CD4-positive, alpha-beta T cell (primary cell): ENCODE data around the gene SYF2. TPM values are rescaled to one million over a fixed set of nuclear protein-coding genes. Genes with fewer than 3 reads are reported as not detected.
A peak's percentile ranks its signal among the peaks of the same experiment; 100 is the strongest.

Experiments used
- ATAC-seq: fragments of 200-7000 bp; cut with Tn5 transposase; one replicate; pipeline ENCODE4 v1.10.0; 2022; ENCODE audit warnings: mild to moderate bottlenecking; ENCODE audit not compliant: poor library complexity
- CTCF ChIA-PET: fragments of 350-600 bp; sonication (Branson Sonifier 250); formaldehyde crosslinking; loops from one replicate; lab custom pipeline; 2021; ENCODE audit warnings: antibody characterized with exemption, inconsistent platforms; lab: Charles Lee
- POLR2A ChIA-PET: fragments of 350-600 bp; sonication (Branson Sonifier 250); formaldehyde crosslinking; loops from one replicate; lab custom pipeline; 2021; ENCODE audit warnings: antibody characterized with exemption, inconsistent platforms; lab: Charles Lee
- DNase-seq, 14 experiments: peaks; one replicate each; pipeline ENCODE4 v3.0.0-alpha.2; 2013 to 2020; ENCODE audit warnings: mixed read lengths in 2 of 14
- H3K27ac ChIP-seq, 2 donors: one replicate each; pipeline versions ENCODE4 v1.5.1 to v1.7.0; 2013; ENCODE audit warnings: low read length in 2 of 2, low read depth in 1 of 2, mild to moderate bottlenecking in 1 of 2
- H3K27me3 ChIP-seq, 2 experiments: 1 replicate in 1 of 2; 2 replicates in 1 of 2; pipeline versions ENCODE4 v1.6.1 to v1.7.0; 2013; ENCODE audit warnings: low read length in 2 of 2, control low read depth in 1 of 2, mild to moderate bottlenecking in 1 of 2, moderate library complexity in 1 of 2; ENCODE audit not compliant: insufficient read depth in 2 of 2, control insufficient read depth in 1 of 2
- H3K36me3 ChIP-seq: one replicate; pipeline ENCODE4 v1.6.1; 2013; ENCODE audit warnings: low read length, control low read depth; ENCODE audit not compliant: insufficient read depth
- H3K4me1 ChIP-seq: one replicate; pipeline ENCODE4 v1.6.1; 2013; ENCODE audit warnings: low read length, control low read depth; ENCODE audit not compliant: insufficient read depth
- H3K4me3 ChIP-seq: one replicate; pipeline ENCODE4 v1.5.1; 2013; ENCODE audit warnings: mild to moderate bottlenecking, low read length, moderate library complexity
- H3K9me3 ChIP-seq, 2 experiments: 1 replicate in 1 of 2; 2 replicates in 1 of 2; pipeline versions ENCODE4 v1.6.1 to v1.7.0; 2013; ENCODE audit warnings: low read length in 2 of 2, mild to moderate bottlenecking in 2 of 2, control low read depth in 1 of 2, moderate library complexity in 1 of 2; ENCODE audit not compliant: control insufficient read depth in 1 of 2, insufficient read depth in 1 of 2
- H3K27ac Mint-ChIP-seq: one replicate; pipeline ENCODE4 v1.8.0; 2020; ENCODE audit warnings: mixed read lengths
- H3K27me3 Mint-ChIP-seq: one replicate; pipeline ENCODE4 v1.8.0; 2021; ENCODE audit warnings: mixed read lengths
- H3K36me3 Mint-ChIP-seq: one replicate; pipeline ENCODE4 v1.8.0; 2021; ENCODE audit warnings: low read depth, mixed read lengths
- H3K4me1 Mint-ChIP-seq: one replicate; pipeline ENCODE4 v1.8.0; 2021; ENCODE audit warnings: low read depth, mixed read lengths
- H3K4me3 Mint-ChIP-seq: one replicate; pipeline ENCODE4 v1.8.0; 2020; ENCODE audit warnings: mild to moderate bottlenecking, mixed read lengths
- H3K9me3 Mint-ChIP-seq: one replicate; pipeline ENCODE4 v1.8.0; 2020; ENCODE audit warnings: mixed read lengths
- intact Hi-C, 2 experiments: fragments of 100-400 bp; cut with DNase I in 1 of 2; cut with micrococcal nuclease in 1 of 2; formaldehyde crosslinking; loops; one replicate each; pipeline versions ENCODE4 v1.15.1 to v1.9.0; 2023 to 2025; cut with DNase I, micrococcal nuclease
- total RNA-seq, 174 experiments: library from RNA in 2 of 174; stranded (reverse) in 2 of 174; gene quantifications; one replicate each; pipeline ENCODE4 v1.2.3 and lab custom pipeline; 2021 to 2026
- TF ChIP-seq, protein P1 (sequence below): fragments of 200-600 bp; IDR thresholded peaks from one replicate; pipeline ENCODE4 v1.8.0; 2022; ENCODE audit warnings: antibody characterized with exemption, mild to moderate bottlenecking

The SYF2 gene
- total RNA-seq, 2 experiments from 2014 or later, result 93.3 to 98.9 TPM

DNA sequence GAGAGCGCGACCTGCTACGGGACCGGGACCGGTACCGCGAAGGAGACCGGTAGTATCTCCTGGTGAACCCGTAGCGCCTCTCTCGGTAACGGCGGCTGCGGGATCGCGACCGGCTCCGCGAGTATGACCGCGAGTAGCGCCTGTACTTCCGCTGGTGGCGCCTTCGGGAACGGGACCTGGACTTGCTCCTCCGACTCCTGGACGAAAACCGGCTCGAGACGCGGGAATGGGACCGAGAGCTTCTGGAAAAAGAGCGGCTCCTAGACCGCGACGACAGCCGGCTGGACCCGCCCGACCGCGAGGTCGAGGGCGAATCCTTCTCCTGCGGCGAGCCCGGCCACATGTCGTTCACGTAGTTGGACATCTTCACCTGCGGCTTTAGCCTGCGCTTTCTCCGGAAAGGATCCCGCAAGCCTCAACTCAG is 14.3 kb upstream of the SYF2 start:
- Histone ChIP-seq H3K4me1 (peaks cover 29% of the 10 kb centered on the region), H3K9me3 (no peaks in the 10 kb centered on the region), H3K36me3 (peaks cover 51% of the 10 kb centered on the region), H3K27me3 (no peaks in the 10 kb centered on the region), H3K4me3 (peak overlapping the region; percentile 97), H3K27ac (peak overlapping the region; percentile 98 to 99)
- DNase-seq, result peak in 9 of 14 experiments; percentile 9 to 58 (median 24)
- Mint-ChIP-seq H3K9me3 (no peaks in the 10 kb centered on the region), H3K27ac (peak overlapping the region; percentile 99), H3K4me1 (peaks cover 66% of the 10 kb centered on the region), H3K4me3 (peak overlapping the region; percentile 97), H3K27me3 (peaks cover 5% of the 10 kb centered on the region), H3K36me3 (peaks cover 60% of the 10 kb centered on the region)
- no peak for ATAC-seq
- CTCF ChIA-PET, result no interaction called here
- POLR2A ChIA-PET, result interaction anchor here (0.5 to 6.0 kb wide), 13 partner anchors 11 to 763 kb away, joined by 3 to 277 read pairs (median 5); partner anchors contain the start of genes CLIC4, MACO1, RUNX3 and SYF2
- TF ChIP-seq, protein P1, sequence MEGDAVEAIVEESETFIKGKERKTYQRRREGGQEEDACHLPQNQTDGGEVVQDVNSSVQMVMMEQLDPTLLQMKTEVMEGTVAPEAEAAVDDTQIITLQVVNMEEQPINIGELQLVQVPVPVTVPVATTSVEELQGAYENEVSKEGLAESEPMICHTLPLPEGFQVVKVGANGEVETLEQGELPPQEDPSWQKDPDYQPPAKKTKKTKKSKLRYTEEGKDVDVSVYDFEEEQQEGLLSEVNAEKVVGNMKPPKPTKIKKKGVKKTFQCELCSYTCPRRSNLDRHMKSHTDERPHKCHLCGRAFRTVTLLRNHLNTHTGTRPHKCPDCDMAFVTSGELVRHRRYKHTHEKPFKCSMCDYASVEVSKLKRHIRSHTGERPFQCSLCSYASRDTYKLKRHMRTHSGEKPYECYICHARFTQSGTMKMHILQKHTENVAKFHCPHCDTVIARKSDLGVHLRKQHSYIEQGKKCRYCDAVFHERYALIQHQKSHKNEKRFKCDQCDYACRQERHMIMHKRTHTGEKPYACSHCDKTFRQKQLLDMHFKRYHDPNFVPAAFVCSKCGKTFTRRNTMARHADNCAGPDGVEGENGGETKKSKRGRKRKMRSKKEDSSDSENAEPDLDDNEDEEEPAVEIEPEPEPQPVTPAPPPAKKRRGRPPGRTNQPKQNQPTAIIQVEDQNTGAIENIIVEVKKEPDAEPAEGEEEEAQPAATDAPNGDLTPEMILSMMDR, result no peak
- intact Hi-C loops, result loop anchor here (1.0 to 10.0 kb wide), 8 partner anchors 14 to 1988 kb away; partner anchors contain the start of genes SYF2 (in 2 of the 2), TMEM50A (in 2 of the 2), LYPLA2 (in 1 of the 2) and MTFR1L (in 1 of the 2)

DNA sequence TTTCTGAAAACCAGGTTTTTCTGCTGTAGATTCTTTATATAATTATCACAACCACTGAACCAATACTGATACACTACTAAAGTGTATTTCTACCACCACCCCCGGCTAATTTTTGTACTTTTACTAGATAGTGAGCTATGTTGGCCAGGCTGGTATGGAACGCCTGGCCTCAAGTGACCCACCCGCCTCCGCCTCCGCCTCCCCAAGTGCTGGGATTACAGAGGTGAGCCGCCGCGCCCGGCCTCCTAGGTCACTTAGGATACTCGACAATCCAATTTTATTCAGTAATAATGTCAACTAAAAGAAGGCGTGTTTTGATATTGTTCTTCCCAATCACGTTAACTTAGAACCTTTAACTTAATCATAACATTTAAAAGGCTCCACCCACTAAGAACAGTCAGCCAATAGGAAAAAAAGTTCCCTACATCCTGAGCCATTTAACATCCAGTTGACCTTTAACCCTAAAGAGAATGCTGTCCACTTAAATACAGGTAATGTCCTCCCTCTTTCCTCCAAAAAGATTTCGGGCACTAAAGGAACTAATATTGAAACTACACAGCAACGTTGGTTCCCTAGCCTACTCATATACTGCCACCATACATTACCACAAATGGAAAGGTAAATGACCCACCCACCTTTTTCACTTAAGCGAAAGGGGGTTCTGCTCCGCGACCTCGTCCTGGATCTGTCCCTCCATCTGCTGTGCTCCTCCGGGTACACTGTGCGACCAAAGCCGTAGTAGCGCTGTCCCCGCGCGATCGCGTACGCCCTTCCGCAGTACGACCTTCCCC is 13.7 kb upstream of the SYF2 start:
- intact Hi-C loops, result loop anchor here (2.0 to 10.0 kb wide), 7 partner anchors 23 to 1989 kb away; partner anchors contain the start of genes TMEM50A (in 2 of the 2), LYPLA2 (in 1 of the 2), MTFR1L (in 1 of the 2) and PDIK1L (in 1 of the 2)
- H3K4me1 ChIP-seq, result peaks cover 35% of the 10 kb centered on the region

DNA sequence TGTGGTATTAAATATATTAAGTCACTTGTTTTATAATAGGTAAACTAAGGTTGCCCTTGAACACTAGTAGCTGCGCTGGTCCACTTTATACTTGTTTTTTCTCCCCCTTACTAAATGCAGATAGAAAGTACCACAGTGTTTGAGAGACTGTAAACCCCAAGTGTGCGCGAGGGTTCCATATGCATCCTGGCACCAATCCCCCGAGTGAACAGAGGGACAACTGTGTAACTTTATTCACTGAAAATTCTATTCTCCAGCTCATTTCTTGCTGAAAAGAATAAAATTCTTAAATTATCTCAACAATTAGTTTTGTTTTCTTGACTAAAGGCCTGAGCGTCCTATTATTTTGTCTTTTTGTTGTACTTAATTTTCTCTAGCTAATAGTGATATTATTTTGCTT is 13.1 kb upstream of the SYF2 start:
- peak overlapping the region; percentile 99 for H3K27ac Mint-ChIP-seq
- no peak for ATAC-seq
- ChIA-PET CTCF (interaction anchor here (1.5 to 2.5 kb wide), 2 partner anchors 13 to 95 kb away, joined by 3 to 12 read pairs; partner anchors contain the start of gene SYF2), POLR2A (interaction anchor here (0.7 to 6.0 kb wide), 5 partner anchors 11 to 175 kb away, joined by 3 to 277 read pairs (median 4); partner anchors contain the start of gene SYF2)
- Histone ChIP-seq H3K27ac (no peak overlapping the region), H3K4me1 (peaks cover 41% of the 10 kb centered on the region), H3K36me3 (peaks cover 55% of the 10 kb centered on the region), H3K4me3 (peak overlapping the region; percentile 97), H3K27me3 (no peaks in the 10 kb centered on the region), H3K9me3 (no peaks in the 10 kb centered on the region)
- no peak for DNase-seq
- intact Hi-C loops, result loop anchor here (5.0 to 10.0 kb wide), 5 partner anchors 92 to 1989 kb away; partner anchors contain the start of genes LYPLA2 (in 1 of the 2), MTFR1L (in 1 of the 2), PDIK1L (in 1 of the 2) and TMEM50A (in 1 of the 2)
- peaks cover 78% of the 10 kb centered on the region for H3K4me1 Mint-ChIP-seq
- peaks cover 69% of the 10 kb centered on the region for H3K36me3 Mint-ChIP-seq
- no peaks in the 10 kb centered on the region for H3K9me3 Mint-ChIP-seq
- TF ChIP-seq, protein P1, result no peak
- peak overlapping the region; percentile 97 for H3K4me3 Mint-ChIP-seq
- H3K27me3 Mint-ChIP-seq, result peaks cover 5% of the 10 kb centered on the region

More for the DNA sequence above, 13.7 kb upstream of the SYF2 start:
- Histone ChIP-seq H3K4me3 (peak overlapping the region; percentile 97), H3K27ac (peak overlapping the region; percentile 98 to 99), H3K9me3 (no peaks in the 10 kb centered on the region), H3K27me3 (no peaks in the 10 kb centered on the region), H3K36me3 (peaks cover 55% of the 10 kb centered on the region)
- CTCF ChIA-PET, result interaction anchor here (1.5 to 2.5 kb wide), 2 partner anchors 13 to 94 kb away, joined by 3 to 12 read pairs; partner anchors contain the start of gene SYF2
- Mint-ChIP-seq H3K9me3 (no peaks in the 10 kb centered on the region), H3K27ac (peak overlapping the region; percentile 99), H3K36me3 (peaks cover 66% of the 10 kb centered on the region), H3K4me1 (peaks cover 72% of the 10 kb centered on the region), H3K27me3 (peaks cover 5% of the 10 kb centered on the region), H3K4me3 (peak overlapping the region; percentile 97)
- POLR2A ChIA-PET, result interaction anchor here (1.1 to 6.0 kb wide), 3 partner anchors 11 to 22 kb away, joined by 6 to 277 read pairs (median 45); partner anchors contain the start of gene SYF2
- TF ChIP-seq, protein P1, result no peak
- no peak for ATAC-seq
- DNase-seq, result peak in 2 of 14 experiments; percentile 6 to 30
